ENCODE measurements around the gene TXLNG. TPM values are rescaled to one million over a fixed set of nuclear protein-coding genes. Genes with fewer than 3 reads are reported as not detected.

The TXLNG gene
- total RNA-seq: 25.4 and 25.8 TPM in 2 replicates
- long read RNA-seq, full-length matches to known transcripts: 24 of 60 reads
- long read RNA-seq, partial matches to known transcripts: 24 of 60 reads
- long read RNA-seq, other reads (novel, unspliced or antisense): 12 of 60 reads

DNA sequence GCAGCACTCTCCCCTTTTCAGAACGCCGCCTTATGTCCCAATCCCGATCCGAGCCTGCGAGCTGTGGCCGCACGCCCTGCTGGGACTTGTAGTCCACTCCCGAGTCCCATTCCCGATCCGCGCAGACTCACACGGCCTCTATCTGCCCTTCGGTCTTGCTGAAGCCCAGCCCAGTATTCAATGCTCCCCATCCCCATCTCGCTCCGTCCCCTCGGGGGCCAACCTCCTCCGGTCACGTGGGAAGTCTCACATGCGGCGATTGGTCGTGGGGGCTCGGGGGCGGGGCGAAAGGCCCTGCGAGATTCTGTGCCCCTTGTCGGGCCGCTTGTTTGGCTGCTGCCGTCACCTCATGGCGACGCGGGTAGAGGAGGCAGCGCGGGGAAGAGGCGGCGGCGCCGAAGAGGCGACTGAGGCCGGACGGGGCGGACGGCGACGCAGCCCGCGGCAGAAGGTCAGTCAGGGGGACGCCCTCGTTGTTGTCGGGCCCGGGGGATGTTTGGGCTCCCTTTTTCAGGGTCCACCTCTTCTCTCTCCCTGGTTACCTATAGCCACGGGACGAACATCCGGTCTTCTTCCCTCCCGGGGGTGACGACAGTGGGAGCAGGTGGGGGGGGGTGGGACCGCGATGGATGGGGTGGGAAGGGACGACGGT lies at the start of gene TXLNG:
TXLNG (plus strand) TSS at position 328 of the 652 bp plus-strand sequence; CDS start at position 350, 22 bp downstream.
- H3K9me3 Mint-ChIP-seq (ENCODE audit: low read depth): no peaks in the 10 kb centered on the region
- H3K27me3 Mint-ChIP-seq: no peaks in the 10 kb centered on the region
- peak within 1 kb of the TSS; percentile 91 for H3K27ac Mint-ChIP-seq
- peak within 1 kb of the TSS; percentile 87 for H3K4me3 Mint-ChIP-seq (ENCODE audit: low read depth)
- TF ChIP-seq, protein P1, sequence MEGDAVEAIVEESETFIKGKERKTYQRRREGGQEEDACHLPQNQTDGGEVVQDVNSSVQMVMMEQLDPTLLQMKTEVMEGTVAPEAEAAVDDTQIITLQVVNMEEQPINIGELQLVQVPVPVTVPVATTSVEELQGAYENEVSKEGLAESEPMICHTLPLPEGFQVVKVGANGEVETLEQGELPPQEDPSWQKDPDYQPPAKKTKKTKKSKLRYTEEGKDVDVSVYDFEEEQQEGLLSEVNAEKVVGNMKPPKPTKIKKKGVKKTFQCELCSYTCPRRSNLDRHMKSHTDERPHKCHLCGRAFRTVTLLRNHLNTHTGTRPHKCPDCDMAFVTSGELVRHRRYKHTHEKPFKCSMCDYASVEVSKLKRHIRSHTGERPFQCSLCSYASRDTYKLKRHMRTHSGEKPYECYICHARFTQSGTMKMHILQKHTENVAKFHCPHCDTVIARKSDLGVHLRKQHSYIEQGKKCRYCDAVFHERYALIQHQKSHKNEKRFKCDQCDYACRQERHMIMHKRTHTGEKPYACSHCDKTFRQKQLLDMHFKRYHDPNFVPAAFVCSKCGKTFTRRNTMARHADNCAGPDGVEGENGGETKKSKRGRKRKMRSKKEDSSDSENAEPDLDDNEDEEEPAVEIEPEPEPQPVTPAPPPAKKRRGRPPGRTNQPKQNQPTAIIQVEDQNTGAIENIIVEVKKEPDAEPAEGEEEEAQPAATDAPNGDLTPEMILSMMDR (IDR thresholded peaks at IDR 0.05; ENCODE audit: unreplicated experiment): no peak
- DNase-seq (ENCODE audit: low spot score, unreplicated experiment): peak; percentile 98
- peaks cover 12% of the 10 kb centered on the region for H3K4me1 Mint-ChIP-seq (ENCODE audit: low read depth)
- H3K36me3 Mint-ChIP-seq (ENCODE audit: insufficient read depth): no peaks in the 10 kb centered on the region

DNA sequence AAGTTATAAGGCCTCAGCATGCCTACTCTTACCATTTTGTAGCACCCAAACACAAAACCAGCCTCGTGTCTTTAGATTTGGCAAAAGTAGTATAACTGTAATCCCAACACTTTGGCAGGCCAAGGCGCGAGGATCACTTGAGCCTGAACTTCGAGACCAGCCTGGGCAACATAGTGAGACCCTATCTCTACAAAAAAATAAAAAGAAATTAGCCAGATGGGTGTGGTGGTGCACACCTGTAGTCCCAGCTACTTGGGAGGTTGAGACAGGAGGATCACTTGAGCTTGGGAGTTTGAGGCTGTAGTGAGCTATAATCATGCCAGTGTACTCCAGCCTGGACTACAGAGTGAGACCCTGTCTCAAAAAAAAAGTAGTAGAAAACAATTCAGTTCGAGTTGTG lies 49.2 kb upstream of the TXLNG start:
- Mint-ChIP-seq H3K9me3 (ENCODE audit: low read depth) (no peaks in the 10 kb centered on the region), H3K4me3 (ENCODE audit: low read depth) (no peak overlapping the region), H3K4me1 (ENCODE audit: low read depth) (peaks cover 2% of the 10 kb centered on the region), H3K36me3 (ENCODE audit: insufficient read depth) (peaks cover 19% of the 10 kb centered on the region), H3K27ac (no peak overlapping the region), H3K27me3 (no peaks in the 10 kb centered on the region)
- DNase-seq (ENCODE audit: low spot score, unreplicated experiment): no peak
- TF ChIP-seq, protein P1 (IDR thresholded peaks at IDR 0.05; ENCODE audit: unreplicated experiment): no peak

DNA sequence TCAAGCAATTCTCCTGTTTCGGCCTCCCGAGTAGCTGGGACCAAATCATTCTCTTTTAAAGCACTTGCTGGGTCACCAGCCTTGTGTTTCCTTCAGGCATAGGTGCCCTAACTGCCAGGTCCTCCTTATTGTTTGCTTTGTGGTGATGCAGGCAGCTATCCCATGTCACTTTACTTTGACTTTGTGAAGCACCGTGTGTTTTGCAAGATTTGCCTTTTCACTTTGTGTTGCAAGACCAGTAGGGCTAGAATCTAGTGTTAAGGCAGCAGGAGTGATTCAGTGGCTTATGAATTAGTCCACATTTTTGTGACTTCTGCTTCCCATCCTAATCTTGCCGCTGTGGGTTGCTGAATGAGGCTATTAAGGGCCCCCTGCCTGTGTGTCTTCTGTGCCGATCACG lies 46.7 kb upstream of the TXLNG start:
- peaks cover 25% of the 10 kb centered on the region for H3K36me3 Mint-ChIP-seq (ENCODE audit: insufficient read depth)
- H3K9me3 Mint-ChIP-seq (ENCODE audit: low read depth): no peaks in the 10 kb centered on the region
- no peaks in the 10 kb centered on the region for H3K4me1 Mint-ChIP-seq (ENCODE audit: low read depth)
- no peak for DNase-seq (ENCODE audit: low spot score, unreplicated experiment)
- H3K27ac Mint-ChIP-seq: no peak overlapping the region
- no peaks in the 10 kb centered on the region for H3K27me3 Mint-ChIP-seq
- no peak overlapping the region for H3K4me3 Mint-ChIP-seq (ENCODE audit: low read depth)
- TF ChIP-seq, protein P1 (IDR thresholded peaks at IDR 0.05; ENCODE audit: unreplicated experiment): no peak

DNA sequence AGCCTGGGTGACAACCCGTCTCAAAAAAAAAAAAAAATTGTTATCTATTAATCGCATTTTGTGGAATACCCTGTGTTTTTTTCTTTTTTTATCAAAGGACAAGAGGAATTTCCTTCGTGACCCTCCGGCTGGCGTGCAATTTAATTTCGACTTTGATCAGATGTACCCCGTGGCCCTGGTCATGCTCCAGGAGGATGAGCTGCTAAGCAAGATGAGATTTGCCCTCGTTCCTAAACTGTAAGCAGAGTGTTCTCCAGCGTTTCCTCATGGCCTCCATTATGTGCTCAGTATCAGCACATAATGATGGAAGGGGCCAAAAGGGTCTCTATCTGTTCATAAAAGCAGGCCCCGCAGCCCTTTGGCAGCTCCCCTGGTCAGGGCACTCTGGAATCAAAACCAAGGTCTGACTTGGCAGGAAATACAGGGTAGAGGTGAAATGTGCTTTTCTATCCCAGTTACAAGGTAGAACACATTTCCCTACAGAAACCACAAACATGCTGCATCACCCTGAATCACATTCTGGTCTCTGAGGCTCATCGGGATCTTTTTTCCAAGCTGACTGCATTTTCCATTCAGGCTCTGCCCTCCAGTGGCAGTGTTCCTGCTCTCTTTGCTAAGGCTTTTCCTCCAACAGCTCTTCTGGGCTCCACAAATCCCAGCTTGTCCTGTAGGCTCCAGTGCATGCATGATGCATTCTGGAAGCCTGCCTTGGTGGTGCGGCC lies 42.5 kb upstream of the TXLNG start:
- TF ChIP-seq, protein P1 (IDR thresholded peaks at IDR 0.05; ENCODE audit: unreplicated experiment): no peak
- H3K9me3 Mint-ChIP-seq (ENCODE audit: low read depth): no peaks in the 10 kb centered on the region
- peaks cover 25% of the 10 kb centered on the region for H3K36me3 Mint-ChIP-seq (ENCODE audit: insufficient read depth)
- no peaks in the 10 kb centered on the region for H3K27me3 Mint-ChIP-seq
- no peak for DNase-seq (ENCODE audit: low spot score, unreplicated experiment)
- H3K4me3 Mint-ChIP-seq (ENCODE audit: low read depth): no peak overlapping the region
- H3K27ac Mint-ChIP-seq: no peak overlapping the region
- H3K4me1 Mint-ChIP-seq (ENCODE audit: low read depth): peaks cover 2% of the 10 kb centered on the region

DNA sequence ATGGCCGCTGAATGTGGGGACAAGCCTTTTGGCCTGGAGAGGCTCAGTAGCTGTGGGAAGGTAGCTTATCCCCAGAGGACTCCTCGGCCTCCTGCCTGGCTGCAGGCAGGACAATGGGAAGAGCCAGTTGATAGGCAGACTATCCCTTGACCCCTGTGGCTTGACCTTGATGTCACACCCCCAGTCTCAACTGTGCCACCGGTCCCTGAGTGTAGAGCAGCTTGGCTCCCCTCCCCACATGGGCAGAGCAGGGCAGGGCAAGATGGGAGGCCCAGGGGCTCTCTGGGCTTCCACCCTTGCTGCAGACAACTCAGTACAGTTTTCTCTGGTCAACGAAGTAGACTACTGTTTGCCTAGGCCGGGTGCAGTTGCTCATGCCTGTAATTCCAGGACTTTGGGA lies 41.2 kb upstream of the TXLNG start:
- no peak for DNase-seq (ENCODE audit: low spot score, unreplicated experiment)
- Mint-ChIP-seq H3K4me3 (ENCODE audit: low read depth) (no peak overlapping the region), H3K27ac (no peak overlapping the region), H3K9me3 (ENCODE audit: low read depth) (no peaks in the 10 kb centered on the region), H3K27me3 (no peaks in the 10 kb centered on the region), H3K4me1 (ENCODE audit: low read depth) (peaks cover 2% of the 10 kb centered on the region), H3K36me3 (ENCODE audit: insufficient read depth) (peaks cover 27% of the 10 kb centered on the region)
- TF ChIP-seq, protein P1 (IDR thresholded peaks at IDR 0.05; ENCODE audit: unreplicated experiment): no peak
